NCI-H345 treated with DMSO at 0.1 percent for 48 hours (cell line): ENCODE measurements around the gene KCNT1.
"Not testable (repeated sequence)": the region's sequence is repeated elsewhere in the genome, so short reads cannot be mapped to it uniquely, and the experiment has no call there.

Experiments used
- DNase-seq: peaks from one replicate; lab custom pipeline; 2025; ENCODE audit not compliant: unreplicated experiment; lab: John Stamatoyannopoulos, UW

KCNT1 gene

DNA sequence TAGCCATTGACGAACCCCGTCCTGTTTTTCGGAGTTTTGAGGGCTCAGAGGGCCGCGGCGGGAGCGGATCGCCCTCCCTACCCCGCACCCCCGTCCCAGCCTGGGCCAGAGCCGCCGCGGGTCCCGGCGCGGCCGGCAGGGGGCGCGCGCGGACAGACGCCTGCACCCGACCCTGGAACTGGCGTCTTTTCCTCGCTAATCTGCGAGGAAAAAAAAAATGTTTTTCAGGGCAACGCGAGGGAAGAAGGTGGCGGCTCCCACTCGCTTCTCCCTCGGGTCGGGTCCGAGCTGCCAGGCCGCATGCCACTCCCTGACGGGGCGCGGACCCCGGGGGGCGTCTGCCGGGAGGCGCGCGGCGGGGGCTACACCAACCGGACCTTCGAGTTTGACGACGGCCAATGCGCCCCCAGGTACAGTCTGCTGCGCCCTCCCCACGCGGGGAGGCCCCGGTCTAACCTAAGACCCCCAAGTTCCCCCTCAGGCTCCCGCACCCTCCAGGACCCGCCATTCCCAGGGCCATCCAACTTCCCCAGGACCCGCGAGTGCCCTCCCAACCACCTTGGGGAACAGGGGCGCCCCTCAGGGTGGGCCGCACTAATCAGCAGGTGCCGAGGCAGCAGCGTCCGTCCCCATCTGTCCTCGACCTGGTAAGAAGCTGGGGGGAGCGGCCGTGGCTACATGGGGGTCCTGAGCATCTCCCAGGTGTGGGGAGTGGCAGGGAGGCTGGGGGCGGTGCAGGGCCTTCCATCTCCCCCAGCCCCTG lies at the start of gene KCNT1:
KCNT1 (plus strand) TSS at position 227 of the 763 bp plus-strand sequence; CDS start at position 301, 74 bp downstream.
- peak; percentile 22 for DNase-seq

DNA sequence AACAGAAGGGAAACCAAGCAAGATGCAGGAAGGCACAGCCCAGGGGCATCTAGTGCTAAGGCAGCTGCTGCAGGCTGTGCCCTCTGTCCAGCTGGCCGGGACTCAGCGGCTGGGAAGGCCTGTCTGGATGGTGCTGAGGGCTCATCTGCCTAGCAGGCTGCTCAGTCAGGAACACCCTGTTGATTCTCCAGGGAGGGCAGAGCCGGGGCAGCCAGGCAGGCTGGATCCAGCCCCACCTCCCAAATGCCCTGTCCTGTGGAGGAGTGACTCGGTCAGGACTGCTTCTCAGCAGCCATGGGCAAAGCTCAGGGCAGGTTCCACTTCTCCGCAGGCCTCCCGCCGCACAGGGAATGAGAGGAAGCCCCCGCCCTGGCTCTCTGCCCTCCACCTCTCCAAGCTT lies 46.7 kb upstream of the KCNT1 start:
- no peak for DNase-seq

DNA sequence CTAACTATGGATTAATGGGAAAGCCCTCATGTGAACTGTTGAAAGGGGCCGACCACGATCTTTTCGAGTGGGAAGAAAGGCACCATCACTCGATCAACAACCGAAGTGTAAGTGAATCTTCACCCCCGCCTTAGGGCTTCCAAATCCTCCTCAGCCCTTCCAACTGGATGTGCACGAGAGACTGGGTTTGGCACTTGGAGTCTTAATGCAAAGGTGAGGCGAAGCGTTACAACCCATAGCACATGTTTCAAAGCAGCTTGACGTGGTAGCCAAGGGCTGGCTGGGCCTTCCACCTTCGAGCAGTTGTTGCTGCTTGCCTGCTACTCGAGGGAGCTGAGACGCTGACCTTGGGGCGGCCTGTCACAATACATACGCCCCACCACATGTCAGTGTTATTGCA lies 44.6 kb upstream of the KCNT1 start:
- DNase-seq: no peak

DNA sequence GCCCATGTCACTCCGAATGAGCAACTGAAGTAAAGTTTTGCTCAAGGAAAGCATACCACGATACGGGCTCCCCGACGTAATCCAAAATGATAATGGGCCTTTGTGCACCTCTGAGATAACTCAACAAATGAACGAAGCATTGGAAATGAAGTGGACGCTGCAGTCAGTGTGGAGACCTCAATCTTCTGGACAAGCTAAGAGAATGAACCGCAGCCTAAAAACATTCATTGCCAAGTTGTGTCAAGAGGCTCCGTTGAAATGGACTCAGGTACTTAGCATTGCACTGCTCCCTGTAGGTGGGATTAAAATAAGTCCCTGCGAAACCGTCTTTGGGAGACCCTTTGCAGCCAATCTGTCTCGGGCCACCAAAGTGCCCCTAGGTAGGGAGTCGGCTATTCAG lies 42.7 kb upstream of the KCNT1 start:
- DNase-seq: no peak

DNA sequence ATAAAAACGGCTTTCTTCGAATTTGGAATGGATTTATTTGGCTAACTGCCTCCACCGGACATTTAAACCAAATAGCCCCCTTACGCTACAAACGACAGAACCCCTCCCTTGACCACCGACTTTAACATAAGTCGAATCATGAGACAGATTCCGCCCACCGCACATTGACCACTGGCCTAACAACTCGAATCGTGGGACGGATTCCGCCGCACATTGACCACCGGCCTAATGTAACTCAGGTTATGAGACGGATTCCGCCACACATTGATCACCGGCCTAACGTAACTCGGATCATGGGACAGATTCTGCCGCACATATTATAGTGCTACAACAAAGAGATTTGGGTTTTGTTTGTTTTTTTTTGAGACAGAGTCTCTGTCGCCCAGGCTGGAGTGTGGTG lies 41.6 kb upstream of the KCNT1 start:
- DNase-seq: no peak

DNA sequence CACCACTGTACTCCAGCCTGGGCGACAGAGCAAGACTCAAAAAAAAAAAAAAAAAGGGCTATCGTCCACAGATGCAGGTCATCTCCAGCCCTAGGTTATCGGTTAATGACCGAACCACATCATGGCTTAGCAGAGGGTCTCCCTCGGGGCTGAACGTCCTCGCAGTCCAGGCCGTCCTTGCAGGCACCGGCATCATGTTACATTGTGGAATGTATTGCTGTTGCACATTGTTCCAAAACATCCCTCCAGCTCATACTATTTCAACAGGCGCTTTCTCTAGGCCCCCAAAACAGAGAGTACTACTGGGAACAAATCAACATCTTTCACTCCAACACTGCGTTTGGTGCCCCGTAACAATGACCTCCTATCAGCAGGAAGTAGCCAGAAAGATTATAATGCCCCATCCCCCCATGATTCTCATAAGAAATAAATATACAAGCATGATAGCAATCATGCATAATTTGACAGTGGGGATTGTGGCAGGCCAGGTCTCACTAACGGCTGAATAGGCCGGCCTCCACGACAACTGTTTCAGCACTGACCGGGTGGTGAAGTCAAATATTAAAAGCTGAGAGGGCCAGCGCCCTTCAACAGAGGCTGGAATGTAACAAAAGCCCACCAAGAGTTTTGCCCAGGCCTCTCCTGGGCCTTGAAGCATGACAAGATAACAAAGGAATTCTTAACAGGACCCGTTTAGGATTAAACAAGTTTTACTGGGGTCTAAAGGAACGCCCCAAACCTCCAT lies 40.0 kb upstream of the KCNT1 start:
- DNase-seq: no peak

DNA sequence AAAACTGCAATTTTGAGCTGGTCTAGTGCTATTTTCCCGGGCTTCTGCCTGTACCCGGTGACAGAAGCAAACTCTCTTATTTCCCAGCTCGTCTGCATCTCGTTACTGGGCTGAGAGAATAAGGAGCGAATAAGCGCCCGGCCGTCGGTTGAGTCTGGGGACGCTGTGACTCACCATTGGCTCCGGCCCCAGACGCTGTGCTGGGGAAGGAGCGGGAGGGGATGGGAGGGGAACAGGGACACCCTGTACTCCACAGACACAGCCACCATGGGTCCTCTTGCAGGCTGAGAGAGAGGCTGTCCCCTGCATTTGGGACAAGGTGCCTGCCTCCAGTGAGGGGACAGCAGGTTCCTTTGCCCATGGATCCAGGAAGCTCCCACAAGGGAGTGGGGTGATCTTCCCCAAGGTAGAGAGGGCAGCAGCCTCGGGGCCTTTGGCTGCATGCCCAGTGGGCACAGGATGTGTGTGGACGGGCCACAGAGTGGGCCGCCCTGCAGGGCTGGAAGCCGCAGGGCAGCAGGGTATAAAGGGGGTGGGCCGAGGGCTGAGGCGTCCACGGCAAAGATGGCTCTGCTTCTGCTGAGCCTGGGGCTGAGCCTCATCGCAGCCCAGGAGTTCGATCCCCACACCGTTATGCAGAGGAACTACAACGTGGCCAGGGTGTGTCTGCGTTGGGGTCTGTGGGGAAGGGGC lies 39.1 kb upstream of the KCNT1 start, which contains the start of gene LCN9:
LCN9 (plus strand) TSS at position 552 of the 693 bp plus-strand sequence; CDS start at position 565, 13 bp downstream.
- DNase-seq: no peak

DNA sequence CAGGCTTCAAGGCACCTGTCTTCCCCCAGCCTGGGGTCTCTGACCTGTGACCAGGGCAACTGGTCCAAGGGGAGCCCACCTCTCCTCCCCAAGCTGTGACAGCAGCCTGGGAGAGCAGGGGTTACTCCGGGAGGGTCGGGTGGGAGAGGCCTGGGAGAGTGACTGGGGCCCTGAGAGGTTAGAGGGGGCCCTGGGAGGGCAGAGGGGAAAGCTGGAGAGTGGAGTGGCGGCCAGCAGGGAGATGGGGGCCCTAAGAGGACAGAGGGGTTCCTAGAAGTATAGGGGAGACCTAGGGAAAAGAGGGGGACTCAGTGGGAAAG lies 38.6 kb upstream of the KCNT1 start:
- no peak for DNase-seq

DNA sequence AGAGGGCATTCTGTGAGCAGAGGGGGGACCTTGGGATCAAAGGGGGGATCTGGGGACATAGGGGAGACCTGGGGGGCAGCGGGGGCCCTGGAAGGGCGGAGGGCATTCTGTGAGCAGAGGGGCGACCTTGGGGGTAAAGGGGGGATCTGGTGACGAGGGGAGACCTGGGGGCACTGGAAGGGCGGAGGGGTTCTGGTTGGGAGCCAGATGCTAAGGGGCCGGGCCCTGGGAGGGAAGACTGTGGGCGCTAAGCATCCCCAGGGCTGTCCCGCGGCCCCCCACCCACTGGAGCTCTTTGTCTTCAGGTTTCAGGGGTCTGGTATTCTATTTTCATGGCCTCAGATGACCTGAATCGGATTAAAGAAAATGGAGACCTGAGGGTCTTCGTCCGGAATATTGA lies 38.1 kb upstream of the KCNT1 start:
- no peak for DNase-seq

DNA sequence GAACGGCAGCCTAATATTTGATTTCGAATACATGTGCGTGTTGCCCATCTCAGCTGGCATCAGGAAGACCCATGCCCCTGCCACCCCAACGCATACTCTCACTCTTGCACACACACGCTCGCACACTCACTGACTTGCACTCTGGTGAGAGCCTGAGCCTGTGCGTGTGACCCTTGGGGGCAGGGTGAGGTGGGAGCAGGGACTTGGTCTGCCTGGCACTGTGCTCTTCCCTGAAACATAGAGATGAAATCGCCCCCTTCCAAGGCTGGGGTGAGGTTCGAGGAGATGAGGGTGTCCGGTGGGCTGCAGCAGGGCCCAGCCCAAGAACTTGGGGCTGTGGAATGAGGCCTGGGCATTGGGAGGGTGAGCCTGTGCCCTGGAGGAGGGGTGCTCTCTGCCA lies 37.7 kb upstream of the KCNT1 start:
- no peak for DNase-seq

DNA sequence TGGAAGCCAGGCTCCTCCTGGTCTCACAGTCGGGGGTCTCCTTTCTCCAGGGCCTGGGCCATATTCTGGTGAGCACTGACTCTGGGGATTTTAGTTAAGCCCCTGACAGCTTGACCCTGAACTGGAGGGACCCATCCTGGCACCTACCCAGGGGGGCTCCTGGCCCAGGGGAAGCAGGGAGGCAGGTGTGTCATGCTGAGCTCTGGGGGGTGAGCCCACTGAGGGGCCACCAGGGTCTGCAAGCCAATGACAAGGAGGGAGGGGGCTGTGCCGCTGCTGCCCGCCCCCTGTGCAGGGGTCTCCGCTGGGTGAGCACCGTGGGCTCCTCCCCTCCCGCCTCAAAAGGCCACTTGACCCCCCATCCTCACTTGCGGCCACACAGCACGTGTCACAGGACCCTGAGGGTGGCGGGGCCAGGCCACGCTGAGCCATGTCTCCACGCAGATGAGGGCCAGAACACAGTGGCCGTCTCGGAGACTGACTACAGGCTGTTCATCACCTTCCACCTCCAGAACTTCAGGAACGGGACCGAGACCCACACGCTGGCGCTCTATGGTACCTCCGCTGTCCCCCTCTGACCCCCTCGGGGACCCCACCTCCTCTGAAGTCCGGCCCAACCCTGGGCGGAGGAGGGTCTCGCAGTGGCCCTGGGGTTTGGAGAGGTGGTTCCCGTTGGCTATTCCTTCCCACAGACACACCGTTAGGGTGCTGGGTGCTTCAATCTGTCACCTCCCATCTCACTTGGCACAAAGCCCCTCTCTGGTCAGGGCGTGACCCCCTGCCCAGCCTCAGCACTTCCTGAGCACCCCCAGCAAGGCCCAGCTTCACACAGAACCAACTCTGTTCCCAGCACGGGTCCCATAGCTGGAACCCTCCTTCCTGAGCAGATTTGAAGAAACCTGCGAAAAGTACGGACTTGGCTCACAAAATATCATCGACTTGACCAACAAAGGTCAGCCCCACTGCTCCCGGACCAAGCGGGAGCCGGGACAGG lies 36.9 kb upstream of the KCNT1 start:
- DNase-seq: no peak

DNA sequence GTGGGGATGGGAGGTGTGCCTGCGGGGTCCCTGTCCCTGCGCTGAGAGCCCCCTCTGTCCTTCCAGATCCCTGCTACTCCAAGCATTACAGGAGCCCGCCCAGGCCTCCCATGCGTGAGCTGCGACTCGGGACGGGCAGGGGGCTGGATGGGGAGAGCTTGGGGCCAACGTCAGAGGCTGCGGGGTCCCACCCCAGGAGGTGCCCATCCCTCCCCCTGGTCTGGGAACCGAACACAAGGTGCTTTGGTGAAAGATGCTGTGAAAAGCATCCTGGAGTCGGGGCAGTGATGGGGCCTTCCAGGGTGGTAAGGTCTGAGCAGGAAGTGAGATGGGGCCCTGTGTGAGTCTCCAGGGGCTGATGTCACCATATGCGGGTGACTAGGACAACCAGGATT lies 36.2 kb upstream of the KCNT1 start:
- no peak for DNase-seq

DNA sequence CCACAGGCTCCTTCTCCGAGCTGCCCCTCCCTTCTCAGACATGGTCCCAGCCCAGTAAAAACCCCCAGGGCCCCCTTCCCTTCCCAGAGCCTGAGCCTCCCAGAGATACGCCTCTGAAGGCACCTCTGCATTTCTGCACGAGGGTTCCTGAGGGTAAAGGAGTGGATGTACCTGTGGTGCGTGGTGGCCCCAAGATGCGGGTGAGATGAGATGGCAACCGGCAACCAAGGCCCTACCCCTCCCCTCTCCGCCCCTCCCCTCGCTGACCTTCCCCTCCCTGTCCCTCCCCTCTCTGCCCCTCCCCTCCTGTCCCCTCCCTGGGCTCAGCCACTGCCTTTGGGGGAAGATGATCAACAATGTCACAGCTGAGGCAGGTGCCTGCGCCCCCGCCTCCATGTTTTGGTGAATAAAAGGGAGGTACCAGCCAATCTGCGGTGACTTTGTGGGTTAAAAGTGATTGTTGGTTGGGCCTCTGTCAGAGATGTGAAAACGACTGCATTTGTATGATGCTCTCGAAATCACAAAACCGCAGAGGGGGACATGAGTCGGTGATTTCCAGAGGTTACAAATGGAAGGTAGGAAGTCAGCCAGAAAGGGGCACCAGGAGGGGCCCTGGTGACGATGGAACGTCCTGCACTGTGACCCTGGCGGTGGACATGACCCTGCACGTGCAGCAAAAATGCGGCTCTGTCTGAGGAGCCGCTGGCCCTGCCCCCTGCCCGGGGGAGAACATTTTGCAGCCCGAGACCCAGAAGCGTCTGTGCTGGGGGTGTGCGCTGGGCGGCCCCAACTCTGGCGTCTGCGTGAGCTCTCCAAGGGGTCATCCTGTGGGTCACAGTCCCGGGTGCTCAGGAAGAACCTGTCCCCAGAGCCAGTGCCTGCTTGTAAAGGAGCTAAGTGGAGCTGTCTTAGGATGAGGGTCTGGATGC lies 35.2 kb upstream of the KCNT1 start:
- DNase-seq: no peak

DNA sequence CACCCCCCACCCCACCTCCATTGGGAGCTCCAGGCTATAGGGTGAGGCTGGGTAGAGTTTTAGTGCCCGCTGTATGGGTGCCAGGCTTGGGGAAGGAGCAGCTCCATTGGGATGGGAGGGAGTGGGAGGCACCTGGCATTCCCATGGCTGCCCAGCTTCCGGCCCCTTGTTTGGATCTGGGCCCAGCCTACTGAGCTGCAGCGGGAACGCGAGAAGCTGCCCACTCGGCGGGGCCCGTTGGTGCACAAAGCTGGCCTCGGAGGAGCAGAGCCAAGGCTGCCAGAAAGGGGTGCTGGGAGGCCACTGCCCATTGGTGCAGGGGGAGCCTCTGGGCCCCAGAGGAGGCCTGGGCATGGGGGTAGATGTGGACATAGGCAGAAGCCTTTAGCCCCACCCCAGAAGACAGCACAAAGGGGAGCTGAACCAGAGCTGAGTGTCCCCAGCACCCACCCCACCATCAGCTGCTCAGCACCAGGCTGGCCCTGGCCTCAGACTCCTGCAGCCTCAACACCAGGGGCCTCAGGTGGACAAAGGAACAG lies 34.5 kb upstream of the KCNT1 start:
- DNase-seq: no peak

DNA sequence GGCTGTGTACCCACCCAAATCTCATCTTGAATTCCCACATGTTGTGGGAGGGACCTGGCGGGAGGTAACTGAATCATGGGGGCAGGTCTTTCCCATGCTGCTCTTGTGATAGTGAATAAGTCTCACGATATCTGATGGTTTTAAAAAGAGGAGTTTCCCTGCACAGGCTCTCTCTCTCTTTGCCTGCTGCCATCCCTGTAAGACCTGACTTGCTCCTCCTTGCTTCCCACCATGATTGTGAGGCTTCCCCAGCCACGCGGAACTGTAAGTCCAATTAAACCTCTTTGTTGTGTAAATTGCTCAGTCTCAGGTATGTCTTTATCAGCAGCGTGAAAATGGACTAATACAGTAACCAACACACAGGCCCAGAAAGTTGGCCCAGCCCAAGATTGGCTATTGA lies 33.0 kb upstream of the KCNT1 start:
- not testable (repeated sequence) for DNase-seq

DNA sequence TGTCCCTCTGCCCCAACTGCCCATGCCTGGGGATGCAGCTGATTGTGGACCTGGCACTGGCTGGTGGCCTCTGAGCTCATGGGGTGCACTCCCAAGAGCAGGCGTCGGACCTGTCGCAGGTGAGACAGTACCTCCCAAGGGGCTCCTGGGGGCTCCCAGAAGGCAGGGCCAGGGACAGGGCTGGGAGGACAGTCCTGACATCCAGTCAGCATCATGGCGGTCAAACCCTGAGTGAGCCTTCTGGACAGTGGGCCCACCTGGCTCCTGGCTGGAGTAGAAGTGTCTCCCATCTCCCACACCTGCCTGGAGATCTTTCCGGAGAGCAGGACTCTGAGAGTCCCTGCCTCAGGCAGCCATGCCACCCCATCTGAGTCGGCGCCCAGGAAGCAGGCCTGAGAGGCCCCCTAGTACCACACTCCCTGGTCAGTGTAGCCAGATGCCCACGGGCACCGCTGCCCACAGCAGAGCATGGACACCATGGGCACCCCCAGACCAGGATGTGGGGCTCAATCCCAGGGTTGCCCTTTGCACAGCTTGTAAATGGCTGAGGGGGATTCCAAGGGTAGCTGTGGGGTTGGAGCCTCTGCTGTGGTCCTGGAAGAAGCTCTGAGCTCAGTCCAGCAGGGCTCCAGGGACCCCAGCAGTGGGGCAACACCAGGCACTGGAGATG lies 32.2 kb upstream of the KCNT1 start:
- DNase-seq: no peak

DNA sequence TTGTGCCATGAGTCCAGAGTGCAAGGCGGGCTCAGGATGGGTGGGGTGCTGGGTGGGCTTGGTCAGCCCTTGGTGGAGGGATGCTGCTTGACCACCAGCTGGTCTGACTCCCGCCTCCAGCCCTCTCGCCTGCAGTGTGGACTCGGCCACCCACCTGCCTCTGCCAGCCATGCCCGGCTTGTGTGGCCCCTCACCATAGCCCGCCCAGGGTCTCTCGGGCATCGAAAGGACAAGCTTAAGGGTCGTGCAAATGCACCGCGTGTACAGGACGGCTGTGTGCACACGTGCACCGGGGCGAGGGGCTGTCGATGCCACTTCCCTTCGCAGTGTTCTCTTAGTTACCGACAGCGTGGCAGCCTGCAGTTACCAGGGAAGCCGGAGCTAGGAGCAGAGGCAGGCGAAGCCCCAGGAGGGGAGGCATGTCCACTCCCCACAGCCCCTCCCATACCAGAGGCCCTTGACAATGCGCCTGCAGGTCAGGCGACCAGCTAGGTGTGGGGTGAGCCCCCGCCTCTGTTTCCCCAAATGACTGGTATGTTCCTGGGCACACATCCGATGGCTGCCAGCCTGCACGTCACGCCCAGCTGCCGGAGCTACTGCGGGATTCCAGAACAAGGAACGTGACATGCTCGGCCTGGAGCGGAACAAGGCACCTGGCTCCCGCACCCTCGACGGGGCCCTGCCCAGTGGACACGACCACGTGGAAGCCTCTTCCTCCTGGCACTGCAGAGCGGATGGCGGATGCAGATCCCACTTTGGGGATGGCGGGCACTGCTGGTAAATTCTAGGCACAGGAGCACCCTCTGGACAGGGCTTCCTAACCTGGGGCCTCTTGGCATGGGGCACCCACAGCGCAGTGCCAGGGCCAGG lies 31.0 kb upstream of the KCNT1 start:
- DNase-seq: no peak

DNA sequence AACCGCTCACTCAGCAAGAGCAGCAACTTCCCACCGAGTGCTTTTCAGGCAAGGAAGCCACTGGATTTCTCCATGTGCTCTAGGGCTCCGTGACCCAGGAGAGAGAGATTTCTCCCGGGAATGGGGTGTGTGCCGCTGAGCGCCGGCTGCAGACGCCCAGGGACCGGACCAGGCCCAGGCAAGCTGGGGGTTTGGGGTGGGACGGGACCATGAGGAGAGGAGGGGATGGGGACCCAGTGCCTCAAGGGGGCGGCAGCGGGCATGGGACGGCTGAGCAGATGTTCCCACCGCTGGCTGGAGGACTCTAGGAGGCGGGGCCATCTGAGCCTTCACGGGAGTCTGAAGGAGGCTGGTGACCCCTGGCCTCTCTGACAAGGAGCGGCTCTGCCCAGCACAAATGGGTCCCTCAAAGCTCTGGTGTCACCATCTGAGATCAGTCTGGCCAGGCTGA lies 30.4 kb upstream of the KCNT1 start:
- DNase-seq: no peak
